Left renal cortex interstitium (tissue), 4 donors: ENCODE results near the gene DAD1. TPM values are rescaled to one million over a fixed set of nuclear protein-coding genes. Genes with fewer than 3 reads are reported as not detected.
A peak's percentile ranks its signal among the peaks of the same experiment; 100 is the strongest.
"Not testable (repeated sequence)": the region's sequence is repeated elsewhere in the genome, so short reads cannot be mapped to it uniquely, and the experiment has no call there.

Experiments
- DNase-seq, 4 donors: peaks; one replicate each; pipeline ENCODE4 v3.0.0-alpha.2; 2013; ENCODE audit warnings: low read depth in 4 of 4, low spot score in 2 of 4, missing footprints in 1 of 4
- polyA plus RNA-seq, 4 donors: library from polyadenylated mRNA; unstranded; fragments of 120-200 nt; gene quantifications; one replicate each; pipeline ENCODE4 v1.2.1, GENCODE V29; 2013; ENCODE audit not compliant: insufficient read length in 4 of 4

Gene DAD1
- polyA plus RNA-seq, 4 donors: 239 to 305 (median 248) TPM

DNA sequence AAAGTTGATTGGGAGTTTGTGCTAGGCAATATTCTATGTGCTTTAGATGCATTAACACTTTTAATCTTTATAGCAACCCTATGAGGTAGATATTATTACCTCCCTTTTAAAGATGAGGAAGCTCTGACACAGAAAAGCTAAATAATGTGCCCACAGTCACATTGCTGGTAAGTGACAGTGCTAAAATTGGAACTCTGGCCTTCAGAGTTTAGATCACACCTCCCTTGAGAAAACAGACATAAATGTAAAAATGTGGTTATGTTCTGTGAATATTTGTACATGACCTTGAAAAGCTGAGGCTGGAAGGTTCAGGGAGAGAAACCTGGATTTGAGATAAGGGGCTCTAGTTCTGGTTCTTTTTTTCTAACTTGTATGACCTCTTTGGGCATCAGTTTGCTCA lies 11.0 kb upstream of the DAD1 start:
- no peak for DNase-seq

DNA sequence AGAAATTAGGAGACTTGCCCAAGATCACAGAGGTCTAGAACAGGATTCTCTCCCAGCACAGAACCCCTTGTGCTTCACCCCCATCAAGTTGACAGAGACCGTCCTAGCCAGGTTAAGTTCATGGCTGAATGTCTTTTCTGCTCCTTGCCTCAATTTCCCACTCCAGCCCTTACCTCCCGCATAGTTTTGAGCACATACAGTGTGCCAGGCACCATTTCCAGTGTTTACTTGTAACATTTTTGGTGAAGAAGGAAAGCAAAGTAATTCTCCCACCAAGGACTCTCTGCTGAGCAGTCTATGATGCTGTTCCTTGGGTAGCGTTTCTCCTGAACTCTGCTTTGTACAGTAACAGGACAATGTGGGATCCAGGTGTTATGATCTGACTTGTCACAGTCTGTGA lies 10.3 kb upstream of the DAD1 start:
- no peak for DNase-seq

DNA sequence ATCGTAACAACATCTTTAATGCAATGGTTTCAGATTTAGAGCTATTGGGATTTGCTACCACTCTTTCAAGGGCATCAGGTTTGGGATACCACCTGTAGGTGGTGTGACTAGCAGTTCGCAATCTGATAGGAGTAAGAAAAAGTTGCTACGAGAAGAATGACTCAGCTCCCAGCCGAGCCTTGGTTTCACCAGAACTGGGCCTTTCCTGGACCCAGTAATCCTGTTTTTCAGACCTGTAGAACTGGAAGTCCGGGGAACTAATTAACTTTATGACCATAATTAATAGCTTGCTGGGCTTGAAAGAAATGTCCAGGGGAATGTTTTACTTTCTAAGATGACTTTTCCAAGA lies 9.8 kb upstream of the DAD1 start:
- DNase-seq: peak in 2 of 4 donors; percentile 34 to 37

DNA sequence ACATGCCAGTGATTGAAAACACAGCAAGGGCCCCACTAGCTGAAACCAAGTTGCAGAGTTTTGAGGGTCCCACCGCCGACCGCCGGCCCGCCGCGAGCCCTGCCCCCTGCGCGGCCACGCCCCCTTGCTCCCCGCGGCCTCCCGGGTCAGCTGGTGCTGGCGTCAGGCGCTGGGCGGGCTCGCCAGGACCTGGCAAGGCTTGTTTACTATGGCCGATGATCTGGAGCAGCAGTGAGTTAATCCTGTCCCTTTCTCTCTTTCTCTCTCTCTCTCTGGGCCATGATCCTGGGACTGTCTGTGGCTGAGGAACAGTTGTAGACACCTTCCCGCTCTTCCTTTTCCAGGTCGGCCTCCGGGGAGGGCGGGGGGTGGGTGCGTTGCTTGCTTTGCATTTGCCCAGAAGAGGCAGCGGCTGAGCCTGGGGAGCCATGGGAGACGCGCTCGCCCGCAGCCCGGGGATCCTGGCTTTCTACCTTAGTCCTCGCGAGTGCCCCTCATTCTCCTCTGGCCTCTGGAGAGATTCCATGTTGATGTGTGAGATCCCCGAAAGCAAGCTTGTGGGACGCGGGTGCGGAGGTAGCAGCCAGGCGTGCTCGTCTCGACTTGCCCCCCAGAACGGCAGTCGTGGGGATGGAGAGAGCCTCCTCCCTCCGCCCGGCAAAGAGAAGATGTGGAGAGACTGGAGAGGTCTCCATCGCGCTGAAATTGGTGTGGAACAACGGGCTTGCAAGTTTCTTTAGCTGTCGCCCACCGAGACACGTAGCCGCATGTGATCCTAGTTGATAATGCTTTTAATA lies 9.3 kb upstream of the DAD1 start, which contains the start of gene ABHD4:
Gene ABHD4, plus strand, starts transcription at position 202 of the 797 bp plus-strand sequence. Its CDS starts 7 bp downstream, at position 209.
- peak; percentile 60 to 71 (median 70) for DNase-seq

DNA sequence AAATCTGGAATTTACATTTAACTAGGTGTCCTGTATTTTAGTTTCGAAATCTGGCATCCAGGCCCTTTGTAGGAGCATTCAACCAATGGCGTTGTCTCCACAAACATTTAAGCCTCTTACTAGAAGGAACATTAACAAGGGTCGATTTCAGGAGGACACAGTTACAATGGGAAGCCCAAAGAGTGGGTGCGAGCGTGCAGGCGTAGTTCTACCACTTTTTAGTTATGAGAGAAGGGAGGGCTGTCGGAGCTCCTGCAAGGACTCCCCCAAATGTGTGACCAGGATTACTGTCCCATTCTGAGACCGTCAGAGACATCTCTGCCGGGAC lies 8.7 kb upstream of the DAD1 start:
- DNase-seq: no peak

DNA sequence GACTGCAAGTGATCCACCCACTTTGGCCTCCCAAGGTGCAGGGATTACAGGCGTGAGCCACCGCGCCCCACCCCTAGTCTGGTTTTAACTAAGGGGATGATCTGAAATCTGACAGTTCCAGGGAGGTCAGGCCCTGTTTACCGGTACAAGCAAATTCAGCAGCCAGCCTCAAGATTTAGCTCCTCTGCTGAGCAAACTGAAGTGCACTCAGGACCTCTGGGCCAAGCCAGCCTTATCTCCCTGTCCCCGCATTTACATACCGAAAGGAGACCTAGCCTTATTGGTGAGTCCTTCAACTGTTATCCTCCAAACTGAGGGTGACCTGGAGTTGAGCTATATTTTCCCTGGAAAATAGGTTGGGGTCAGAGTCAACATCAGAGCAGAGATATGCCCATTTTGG lies 8.2 kb upstream of the DAD1 start:
- no peak for DNase-seq

DNA sequence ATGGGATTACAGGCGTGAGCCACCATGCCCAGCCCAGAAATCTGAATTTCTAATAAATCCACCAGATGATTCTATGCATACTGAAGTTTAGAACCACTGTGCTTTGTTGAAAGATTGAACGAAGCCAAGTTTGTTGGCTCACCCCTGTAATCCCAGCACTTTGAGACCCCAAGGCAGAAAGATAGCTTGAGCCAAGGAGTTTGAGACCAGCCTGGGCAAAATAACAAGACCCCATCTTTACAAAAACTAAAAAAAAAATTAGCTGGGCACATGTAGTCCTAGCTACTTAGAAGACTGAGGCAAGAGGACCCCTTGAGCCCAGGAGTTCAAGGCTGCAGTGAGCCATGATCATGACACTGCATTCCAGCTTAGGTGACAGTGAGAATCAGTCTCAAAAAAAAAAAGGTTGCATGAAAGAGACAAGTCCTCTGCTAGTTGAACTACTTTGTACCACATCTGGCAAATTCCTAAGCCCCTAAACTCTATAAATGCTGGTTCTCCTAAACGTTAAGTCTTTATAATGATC lies 7.4 kb upstream of the DAD1 start:
- no peak for DNase-seq

DNA sequence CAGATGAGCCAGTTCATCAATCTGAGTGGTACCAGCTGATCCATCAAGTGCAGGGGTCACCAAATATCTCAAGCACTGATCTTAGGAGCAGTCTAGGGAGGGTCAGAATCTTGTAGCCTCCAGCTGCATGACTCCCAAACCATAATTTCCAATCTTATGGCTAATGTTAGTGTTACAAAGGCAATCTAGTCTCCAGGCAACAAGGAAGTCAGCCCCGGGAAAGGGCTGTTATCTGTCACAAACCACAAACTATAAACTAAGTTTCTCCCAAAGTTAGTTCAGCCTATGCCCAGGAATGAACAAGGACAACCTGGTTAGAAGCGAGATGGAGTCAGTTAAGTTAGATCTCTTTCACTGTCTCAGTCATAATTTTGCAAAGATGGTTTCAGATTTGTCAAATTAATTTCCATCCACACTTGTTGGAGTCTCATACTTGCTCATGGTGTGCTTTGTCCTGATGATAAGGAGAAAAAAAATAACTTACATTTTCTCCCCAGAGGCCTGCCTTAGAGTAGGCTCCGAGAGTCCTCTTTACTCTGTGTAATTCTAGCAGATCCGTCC lies 5.2 kb upstream of the DAD1 start:
- no peak for DNase-seq

DNA sequence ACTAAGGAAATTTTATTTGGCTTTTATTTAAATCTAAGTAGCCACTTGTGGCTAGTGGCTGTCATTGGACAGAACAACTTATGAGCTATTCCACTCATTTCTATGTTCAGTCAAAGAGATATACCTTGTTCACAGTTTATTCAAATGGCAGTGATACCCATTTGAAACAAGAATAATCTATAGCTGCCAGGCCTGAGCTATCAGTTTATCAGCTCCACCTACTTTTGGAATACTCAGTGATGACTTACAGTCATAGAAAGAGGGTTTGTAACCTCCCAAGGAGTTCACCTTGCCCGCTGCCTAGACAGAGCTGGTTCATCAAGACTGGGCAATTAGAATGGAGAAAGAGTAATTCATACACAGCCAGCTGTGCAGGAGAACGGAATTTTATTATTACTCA lies 4.6 kb upstream of the DAD1 start:
- no peak for DNase-seq

DNA sequence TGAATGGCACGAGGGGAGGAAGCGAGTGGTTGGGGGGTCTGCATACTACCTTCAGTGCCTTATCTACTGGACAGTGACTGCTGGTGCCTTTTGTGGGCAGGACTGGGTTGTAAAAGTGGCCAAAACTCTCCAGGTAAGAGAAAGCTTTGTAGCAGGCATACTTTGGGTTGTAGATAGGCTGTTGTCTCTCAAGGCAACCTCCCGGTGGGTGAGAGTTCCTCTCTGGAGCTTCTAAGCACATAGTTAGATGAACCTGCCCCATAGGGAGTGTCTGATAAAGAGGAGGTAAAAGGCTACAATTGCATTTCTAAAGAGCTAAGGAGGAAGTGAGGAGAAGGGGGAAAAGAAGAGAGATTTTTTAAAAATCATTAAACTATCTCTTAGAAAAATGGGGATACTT lies 4.2 kb upstream of the DAD1 start:
- no peak for DNase-seq

DNA sequence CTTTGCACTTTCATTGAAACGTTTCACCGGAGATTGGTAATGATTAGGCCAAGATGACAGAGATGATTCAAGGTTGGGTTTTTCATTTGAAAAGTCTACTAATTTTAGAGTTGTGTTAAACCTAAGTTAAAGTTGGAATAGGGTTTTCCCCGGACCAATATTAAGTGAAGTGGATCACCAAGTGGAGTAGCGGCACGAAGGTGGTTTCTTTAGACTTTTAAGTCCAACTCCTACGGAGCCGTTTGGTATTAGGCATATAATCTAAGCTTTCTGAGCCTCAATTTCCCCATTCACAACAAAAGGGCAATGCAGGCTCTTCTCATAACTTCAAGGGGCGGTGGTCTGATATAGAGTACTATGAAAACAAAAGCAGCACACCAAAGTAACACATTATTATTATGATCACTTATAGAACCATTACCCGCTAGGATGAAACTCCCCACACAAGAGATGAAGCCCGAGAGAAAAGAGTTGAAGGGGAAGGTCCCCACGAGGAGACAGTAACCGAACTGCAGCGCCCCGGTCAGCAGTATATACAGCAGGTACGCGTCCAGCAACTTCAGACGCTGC lies 413 bp downstream of the DAD1 start:
- peak in 2 of 4 donors; percentile 27 to 48 for DNase-seq

DNA sequence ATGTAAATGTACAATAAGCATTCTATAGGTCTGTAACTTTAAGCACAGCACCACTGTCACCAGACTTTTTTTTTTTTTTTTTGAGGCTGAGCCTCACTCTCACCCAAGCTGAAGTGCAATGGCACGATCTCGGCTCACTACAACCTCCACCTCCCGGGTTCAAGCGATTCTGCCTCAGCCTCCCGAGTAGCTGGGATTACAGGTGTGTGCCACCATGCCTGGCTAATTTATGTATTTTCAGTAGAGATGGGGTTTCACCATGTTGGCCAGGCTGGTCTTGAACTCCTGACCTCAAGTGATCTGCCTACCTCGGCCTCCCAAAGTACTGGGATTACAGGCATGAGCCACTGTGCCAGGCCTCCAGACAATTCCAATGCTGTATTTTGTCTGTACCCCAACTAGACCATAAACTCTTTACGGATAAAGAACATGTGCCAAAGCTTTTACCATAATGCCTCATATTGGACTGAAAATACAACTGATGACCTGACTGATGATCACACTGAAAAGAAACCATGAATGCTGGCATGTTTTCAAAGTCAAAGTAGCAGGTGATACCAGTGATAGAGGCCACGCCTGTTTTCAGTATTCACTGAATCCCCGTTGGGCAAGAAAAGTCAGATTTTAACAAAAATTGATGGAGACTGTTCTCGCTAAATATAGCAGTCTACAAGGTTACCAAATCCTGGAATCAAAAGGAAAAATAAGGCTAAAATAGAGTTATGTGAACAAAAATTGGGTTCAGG lies 1.2 kb downstream of the DAD1 start:
- not testable (repeated sequence) for DNase-seq

DNA sequence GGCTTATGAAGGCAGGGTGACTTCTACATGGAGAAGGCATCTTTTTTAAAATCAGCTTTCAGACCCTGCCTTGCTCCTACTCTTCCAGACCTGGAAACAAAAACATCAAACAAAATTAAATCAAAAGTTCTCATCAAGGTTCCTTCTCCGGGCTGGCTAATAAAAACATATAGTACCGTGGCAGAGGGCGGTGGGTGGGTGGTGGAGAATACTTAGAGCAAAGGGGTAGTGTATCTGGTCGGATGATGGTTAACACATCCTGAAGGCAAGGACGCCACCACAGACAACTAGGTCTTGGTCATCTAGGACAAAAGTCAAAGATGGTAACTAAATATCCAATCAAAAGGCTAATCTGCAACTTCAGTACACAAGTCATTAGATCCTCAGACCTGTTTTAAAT lies 1.8 kb downstream of the DAD1 start:
- no peak for DNase-seq

DNA sequence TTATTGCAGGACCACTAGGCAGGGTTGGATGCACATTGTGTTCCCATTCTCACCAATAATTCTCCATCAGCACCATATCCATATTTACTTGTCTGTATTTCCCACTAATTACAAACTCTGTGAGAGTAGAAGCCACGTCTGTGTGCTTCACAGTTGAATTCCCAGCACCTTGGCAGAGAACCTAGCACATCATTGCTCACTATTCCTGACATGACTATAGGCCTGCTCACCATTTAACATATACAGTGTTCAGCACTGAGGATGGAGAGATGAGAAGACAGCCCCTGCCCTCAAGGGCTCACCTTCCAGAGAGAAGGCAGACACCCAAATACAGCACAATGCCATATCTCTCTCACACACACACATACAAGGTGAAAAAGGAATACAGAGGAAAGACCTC lies 5.0 kb downstream of the DAD1 start:
- no peak for DNase-seq

DNA sequence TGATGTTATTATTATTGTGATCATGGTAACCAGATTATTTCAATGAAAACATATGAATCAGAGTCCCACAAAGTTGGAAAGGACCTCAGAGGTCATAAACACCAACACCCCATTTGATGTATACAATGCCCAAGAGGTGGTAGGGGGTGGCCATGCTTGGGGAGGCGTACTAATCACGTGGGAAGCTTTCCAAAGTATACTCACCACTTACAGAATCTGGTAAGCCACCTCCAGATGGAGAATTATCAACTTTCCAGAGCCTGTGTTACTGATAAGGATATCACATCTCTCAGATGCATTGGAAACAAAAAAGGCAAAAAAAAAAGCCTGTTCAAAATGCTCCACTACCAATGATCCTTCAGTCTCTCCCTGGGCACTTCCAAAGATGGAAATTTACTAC lies 8.4 kb downstream of the DAD1 start:
- DNase-seq: no peak

DNA sequence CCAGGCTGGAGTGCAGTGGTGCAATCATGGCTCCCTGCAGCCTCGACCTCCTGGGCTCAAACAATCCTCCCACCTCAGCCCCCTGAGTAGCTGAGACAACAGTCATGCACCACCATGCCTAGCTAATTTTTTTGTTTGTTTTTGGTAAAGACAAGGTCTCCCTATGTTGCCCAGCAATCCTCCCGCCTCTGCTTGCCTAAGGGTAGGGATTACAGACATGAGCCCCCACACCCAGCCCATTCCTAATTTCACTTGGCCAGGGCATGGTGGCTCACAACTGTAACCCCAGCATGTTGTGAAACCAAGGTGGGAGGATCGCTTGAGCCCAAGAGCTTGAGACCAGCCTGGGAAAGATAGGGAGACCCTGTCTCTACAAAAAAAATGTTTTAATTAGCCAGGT lies 9.1 kb downstream of the DAD1 start:
- DNase-seq: no peak

DNA sequence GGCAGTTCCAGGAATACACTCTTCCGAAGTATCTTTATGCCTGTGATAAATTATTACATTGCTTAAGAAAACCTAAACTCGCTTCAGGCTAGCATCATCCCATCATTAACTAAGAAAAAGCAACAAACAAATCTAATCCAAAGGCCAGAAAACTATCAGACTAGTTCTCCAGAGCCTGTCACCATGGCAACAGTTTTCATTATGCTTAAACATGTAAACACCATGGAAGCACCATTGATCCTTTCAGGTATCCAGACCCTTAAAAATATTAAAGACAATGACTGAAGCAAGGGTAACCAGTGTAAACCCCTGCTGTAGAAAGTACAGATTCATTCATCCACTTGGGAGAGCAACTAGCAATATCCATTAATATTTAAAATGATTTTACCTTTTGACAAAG lies 9.8 kb downstream of the DAD1 start:
- DNase-seq: no peak

DNA sequence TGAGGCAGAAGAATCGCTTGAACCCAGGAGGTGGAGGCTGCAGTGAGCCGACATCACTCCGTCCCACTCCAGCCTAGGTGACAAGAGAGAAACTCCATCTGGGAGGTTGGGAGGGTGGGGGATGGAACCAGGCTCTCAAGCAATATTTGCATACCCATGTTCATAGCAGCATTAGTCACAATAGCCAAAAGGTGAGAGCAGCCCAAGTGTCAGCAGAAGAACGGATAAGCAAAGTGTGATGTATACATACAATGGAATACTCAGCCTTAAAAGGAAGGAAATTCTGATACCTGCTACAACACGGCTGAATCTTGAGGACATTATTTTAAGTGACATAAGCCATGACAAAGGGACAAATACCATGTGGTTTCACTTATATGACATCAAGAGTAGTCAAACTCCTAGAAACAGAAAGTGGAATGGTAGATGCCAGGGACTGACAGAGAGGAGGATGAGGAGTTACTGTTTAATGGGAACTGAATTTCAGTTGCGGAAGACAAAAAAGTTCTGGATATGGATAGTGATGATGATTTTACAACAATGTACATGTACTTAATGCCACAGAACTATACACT lies 11.6 kb downstream of the DAD1 start:
- DNase-seq: no peak

DNA sequence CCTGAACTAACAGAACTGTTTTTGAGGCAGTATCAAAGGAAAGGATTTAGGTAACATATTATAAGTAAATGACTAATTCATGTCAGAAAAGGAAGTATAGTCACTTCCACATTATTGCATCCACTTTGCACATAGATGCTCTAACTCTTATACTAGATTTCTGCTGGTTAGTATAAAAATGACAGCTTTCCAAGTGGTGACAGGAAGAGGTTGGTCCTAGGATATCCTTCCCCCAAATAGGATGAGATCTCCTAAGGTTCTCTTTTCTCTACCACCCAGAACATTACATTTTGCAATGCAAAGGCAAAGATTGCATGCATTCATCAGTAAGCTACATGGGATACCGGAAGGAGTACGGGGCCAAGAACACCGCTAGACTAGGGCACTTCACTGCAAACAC lies 15.2 kb downstream of the DAD1 start:
- DNase-seq: no peak

DNA sequence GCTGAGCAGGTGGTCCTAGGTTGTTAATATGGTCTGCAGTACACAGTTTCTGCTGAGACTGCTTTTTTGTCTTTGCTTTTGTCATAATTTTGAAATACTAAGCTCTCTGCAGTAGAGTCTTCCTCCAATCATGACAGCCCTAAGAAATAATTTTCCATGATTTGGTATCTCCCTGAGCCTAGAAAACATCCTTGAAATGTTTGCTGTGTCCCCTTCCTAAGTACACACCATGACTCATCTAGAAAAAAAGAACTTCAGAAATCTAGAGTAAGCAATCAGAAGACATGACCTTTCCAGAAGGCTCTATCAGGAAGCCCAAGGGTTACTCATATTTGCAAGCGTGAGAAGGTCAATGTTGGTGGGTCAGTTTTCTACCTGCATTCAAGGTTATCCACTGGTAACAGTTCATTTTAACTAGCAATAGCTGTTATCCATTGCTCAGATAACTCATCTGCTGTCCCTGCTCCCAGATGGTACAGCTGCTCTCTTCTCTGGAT lies 16.4 kb downstream of the DAD1 start:
- no peak for DNase-seq
